ENCODE data around the gene CYP19A1. TPM values are rescaled to one million over a fixed set of nuclear protein-coding genes. Genes with fewer than 3 reads are reported as not detected.

The CYP19A1 gene
- total and polyA plus RNA-seq, 7 donors = 0.10 to 4.7 (median 0.22) TPM

DNA sequence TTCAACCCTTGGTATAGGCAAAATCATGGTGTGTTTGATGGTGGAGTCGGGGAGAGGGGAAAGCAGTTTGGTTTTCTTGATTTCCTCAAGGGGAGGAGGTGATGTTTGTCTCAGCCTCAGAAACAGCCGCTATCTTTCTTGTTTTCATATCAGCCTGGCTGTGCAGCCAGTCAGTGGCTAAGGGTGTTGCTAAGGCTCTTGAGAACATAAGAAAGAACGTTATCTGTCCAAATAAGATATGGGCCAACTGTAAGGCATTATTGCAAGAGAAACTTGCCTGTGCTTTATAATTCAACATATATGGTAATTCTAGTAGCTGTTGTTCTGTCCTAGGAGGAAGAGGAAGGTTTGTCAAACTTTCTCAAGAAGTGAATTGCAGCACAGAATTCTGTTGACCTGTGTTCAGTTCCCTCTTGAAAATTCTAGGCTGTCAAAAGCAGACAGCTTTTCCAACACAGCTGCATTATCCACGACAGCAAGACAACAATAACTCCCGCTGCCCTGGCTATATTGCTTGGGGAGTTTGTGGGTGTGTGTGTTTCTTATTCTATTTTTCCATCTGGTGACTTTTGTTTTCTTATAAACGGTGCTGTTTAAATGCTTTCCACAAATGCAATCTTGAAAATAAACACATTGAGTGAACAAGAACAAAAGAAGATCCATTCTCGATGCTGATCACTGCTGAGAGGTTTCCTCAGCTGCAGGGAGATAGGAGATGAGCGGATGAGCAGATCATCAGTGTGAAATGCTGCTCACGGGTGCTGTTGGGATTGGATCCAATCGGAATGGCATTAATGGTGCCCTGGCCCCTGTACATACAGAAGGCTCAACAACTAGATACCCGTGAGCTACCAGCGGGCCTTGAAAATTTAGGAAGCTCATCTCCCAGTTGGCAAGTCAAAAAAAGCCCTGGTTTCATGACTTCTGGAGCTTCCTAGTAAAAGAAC is 152.9 kb downstream of the CYP19A1 start:
- Histone ChIP-seq H3K9me3 (no peaks in the 10 kb centered on the region), H3K4me3 (no peak overlapping the region), H3K36me3 (ENCODE audit: insufficient read depth in 1 of 2, low read depth in 1 of 2) (no peaks in the 10 kb centered on the region), H3K27me3 (ENCODE audit: insufficient read depth in 3 of 3, low read length in 2 of 3) (no peaks in the 10 kb centered on the region), H3K27ac (no peak overlapping the region), H3K4me1 (peaks cover 9% of the 10 kb centered on the region)
- intact Hi-C loops (cut with DNase I) = no loop called here
- 71 to 74% (median 72%) methylated on average over 12 of the region's 12 CpGs for WGBS, 3 donors
- DNase-seq (no peak), ATAC-seq (no peak)
- TF ChIP-seq, protein P1, sequence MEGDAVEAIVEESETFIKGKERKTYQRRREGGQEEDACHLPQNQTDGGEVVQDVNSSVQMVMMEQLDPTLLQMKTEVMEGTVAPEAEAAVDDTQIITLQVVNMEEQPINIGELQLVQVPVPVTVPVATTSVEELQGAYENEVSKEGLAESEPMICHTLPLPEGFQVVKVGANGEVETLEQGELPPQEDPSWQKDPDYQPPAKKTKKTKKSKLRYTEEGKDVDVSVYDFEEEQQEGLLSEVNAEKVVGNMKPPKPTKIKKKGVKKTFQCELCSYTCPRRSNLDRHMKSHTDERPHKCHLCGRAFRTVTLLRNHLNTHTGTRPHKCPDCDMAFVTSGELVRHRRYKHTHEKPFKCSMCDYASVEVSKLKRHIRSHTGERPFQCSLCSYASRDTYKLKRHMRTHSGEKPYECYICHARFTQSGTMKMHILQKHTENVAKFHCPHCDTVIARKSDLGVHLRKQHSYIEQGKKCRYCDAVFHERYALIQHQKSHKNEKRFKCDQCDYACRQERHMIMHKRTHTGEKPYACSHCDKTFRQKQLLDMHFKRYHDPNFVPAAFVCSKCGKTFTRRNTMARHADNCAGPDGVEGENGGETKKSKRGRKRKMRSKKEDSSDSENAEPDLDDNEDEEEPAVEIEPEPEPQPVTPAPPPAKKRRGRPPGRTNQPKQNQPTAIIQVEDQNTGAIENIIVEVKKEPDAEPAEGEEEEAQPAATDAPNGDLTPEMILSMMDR (IDR thresholded peaks at IDR 0.05) = no peak

DNA sequence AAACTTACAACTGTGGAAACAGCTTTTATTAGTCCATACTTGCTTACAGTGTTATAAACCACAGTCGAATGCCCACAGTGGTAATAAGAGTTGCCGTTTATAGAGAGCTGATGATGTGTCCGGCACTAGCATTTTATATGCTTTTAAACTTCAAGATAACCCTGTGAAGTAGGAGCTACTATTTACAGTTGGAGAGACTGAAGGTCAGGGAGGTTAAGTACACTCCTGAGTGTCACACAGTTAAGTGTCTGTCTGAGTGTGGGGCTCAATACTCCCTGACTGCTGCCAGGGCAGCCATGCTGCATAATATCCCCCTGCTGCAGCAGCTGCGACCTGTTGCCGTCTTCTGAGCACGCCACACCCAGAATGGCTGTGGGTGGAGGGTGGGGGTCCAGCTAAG is 153.8 kb downstream of the CYP19A1 start:
- DNase-seq (no peak), ATAC-seq (no peak)
- WGBS, 3 donors = 56 to 62% (median 59%) methylated on average over 6 of the region's 6 CpGs
- TF ChIP-seq, protein P1 (IDR thresholded peaks at IDR 0.05) = no peak
- H3K27ac ChIP-seq = no peak overlapping the region
- no peaks in the 10 kb centered on the region for H3K9me3 ChIP-seq
- H3K4me3 ChIP-seq = no peak overlapping the region
- no peaks in the 10 kb centered on the region for H3K36me3 ChIP-seq (ENCODE audit: insufficient read depth in 1 of 2, low read depth in 1 of 2)
- peaks cover under 1% of the 10 kb centered on the region for H3K4me1 ChIP-seq
- intact Hi-C loops (cut with DNase I) = no loop called here
- H3K27me3 ChIP-seq (ENCODE audit: insufficient read depth in 3 of 3, low read length in 2 of 3) = no peaks in the 10 kb centered on the region

DNA sequence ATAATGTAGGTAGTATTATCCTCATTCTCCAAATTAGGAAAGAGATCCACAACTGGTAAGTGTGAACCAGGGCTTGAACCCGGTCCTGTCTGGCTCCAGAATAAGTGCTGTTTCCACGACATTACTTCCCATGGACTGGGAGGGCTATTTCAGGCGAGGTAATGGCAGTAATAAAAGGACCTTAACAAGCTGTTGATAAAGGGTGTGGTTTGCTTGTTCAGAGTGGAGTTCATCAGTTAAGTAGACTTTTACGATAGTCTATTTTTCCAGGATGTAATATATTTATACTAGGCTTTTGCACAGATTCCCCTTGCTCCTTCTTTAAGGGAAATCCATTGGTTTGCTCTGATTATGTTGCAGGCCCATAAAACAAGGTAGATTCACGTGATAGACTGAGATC is 155.3 kb downstream of the CYP19A1 start:
- Histone ChIP-seq H3K27me3 (ENCODE audit: insufficient read depth in 3 of 3, low read length in 2 of 3) (no peaks in the 10 kb centered on the region), H3K4me1 (no peaks in the 10 kb centered on the region), H3K36me3 (ENCODE audit: insufficient read depth in 1 of 2, low read depth in 1 of 2) (no peaks in the 10 kb centered on the region), H3K4me3 (no peak overlapping the region), H3K27ac (no peak overlapping the region), H3K9me3 (no peaks in the 10 kb centered on the region)
- DNase-seq (no peak), ATAC-seq (no peak)
- intact Hi-C loops (cut with DNase I) = no loop called here
- TF ChIP-seq, protein P1 (IDR thresholded peaks at IDR 0.05) = no peak
- WGBS, 3 donors = 73 to 75% (median 74%) methylated on average over 5 of the region's 5 CpGs

DNA sequence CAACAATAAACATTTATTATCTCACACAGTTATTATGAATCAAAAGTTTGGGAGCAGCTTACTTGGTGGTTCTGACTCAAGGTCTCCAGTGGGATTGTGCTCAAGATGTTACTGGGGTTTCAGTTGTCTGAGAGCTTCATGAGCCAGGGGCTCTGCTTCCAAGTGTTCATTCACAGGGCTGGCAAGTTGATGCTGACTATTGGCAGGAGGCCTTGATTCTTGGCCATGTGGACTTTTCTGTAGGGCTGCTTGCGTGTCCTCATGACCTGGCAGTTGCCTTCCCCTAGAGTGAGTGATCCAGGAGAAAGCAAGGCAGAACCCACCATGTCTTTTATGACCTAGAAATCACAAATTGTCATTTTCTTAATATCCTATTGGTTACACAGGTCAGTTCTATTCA is 156.5 kb downstream of the CYP19A1 start:
- ATAC-seq = no peak
- 0 to 10% (median 0%) methylated on average over 1 of the region's 1 CpG for WGBS, 3 donors
- Histone ChIP-seq H3K27ac (no peak overlapping the region), H3K27me3 (ENCODE audit: insufficient read depth in 3 of 3, low read length in 2 of 3) (no peaks in the 10 kb centered on the region), H3K4me1 (no peaks in the 10 kb centered on the region), H3K9me3 (no peaks in the 10 kb centered on the region), H3K36me3 (ENCODE audit: insufficient read depth in 1 of 2, low read depth in 1 of 2) (no peaks in the 10 kb centered on the region), H3K4me3 (no peak overlapping the region)
- intact Hi-C loops (cut with DNase I) = no loop called here
- TF ChIP-seq, protein P1 (IDR thresholded peaks at IDR 0.05) = no peak
- DNase-seq = no peak
